ENCODE results near the gene MYH13.

DNA sequence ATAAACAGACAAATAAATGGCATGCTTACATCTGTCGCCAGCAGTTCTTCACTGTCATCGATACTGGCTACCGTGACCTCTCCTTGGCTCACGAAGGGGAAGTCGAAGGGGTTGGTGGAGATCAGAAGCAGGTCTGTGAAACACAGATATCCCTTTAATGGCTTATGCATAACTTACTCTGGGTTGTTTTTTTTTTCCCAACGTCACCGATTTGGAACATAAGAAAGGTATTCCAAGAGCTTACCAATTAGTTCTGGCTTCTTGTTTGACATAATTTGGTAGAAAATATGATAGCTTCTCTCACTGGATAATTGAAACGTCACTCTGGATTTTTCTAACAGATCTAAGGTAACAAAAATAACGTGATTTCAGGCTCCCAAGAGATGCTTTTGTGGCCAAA, 18.2 kb downstream of the MYH13 start:
- TF ChIP-seq CTCF (IDR thresholded peaks at IDR 0.05), result no peak
- TF ChIP-seq POLR2A (IDR thresholded peaks at IDR 0.05), result no peak
